ENCODE measurements around the gene TBX15. TPM values are rescaled to one million over a fixed set of nuclear protein-coding genes. Genes with fewer than 3 reads are reported as not detected.

TBX15 gene
- total RNA-seq, 1 experiment from 2014 or later = 0.18 TPM

Small RNAs within 50 kb of the gene (small RNA-seq; reads per million reads assigned to genes)
- gene AL139420.2 = 0 reads per million in 2 experiments

Other genes with a start within 250 kb of the TBX15 start
- gene WARS2, start 152.3 kb upstream of the TBX15 start, total RNA-seq (2014; rRNA removed; shearing (Covaris generic)) = 18.2 and 20.1 TPM in 2 replicates

Data from SK-MEL-5 (cell line).